Measurements from ENCODE around the gene COMMD10. TPM values are rescaled to one million over a fixed set of nuclear protein-coding genes. Genes with fewer than 3 reads are reported as not detected.

The COMMD10 gene
- total and polyA plus RNA-seq, 2 donors = 28.7 to 36.0 TPM

DNA sequence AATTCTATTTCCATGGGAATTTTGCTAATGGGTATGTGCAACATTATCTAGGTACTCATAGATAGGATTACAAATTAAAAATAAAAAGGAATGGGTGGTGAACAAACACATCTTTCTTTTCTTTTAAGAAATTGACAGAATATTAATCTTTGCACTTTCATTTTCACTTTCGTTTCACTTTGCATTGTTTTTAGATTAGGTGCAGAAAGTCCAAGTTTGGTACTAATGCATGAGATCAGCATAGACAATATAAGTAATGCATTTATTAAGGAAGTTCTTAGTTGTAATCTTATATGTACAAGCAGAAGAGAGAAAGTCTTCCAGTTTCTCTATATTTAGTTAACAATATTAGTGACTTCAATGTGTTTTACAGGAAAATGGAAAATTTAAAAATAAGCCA is 196.5 kb downstream of the COMMD10 start:
- Histone ChIP-seq H3K9me3 (ENCODE audit: control insufficient read depth in 2 of 2, insufficient read depth in 1 of 2, low read length in 1 of 2) (no peaks in the 10 kb centered on the region), H3K4me3 (ENCODE audit: low read length in 2 of 2) (no peak overlapping the region), H3K27me3 (ENCODE audit: control insufficient read depth in 2 of 2, insufficient read depth in 1 of 2, low read length in 1 of 2) (no peaks in the 10 kb centered on the region), H3K36me3 (ENCODE audit: control insufficient read depth in 2 of 2, insufficient read depth in 2 of 2, low read length in 1 of 2) (no peaks in the 10 kb centered on the region), H3K4me1 (ENCODE audit: control insufficient read depth in 2 of 2, insufficient read depth in 2 of 2, low read length in 2 of 2) (no peaks in the 10 kb centered on the region), H3K27ac (ENCODE audit: low read depth in 1 of 2, low read length in 1 of 2) (no peak overlapping the region)
- 42% methylated on average over 1 of the region's 1 CpG for WGBS
- DNase-seq (ENCODE audit: low read depth in 6 of 9, low spot score in 9 of 9) = no peak

GRCh38 chr5:116288524-116288923 is 203.7 kb downstream of the COMMD10 start:
- Histone ChIP-seq H3K9me3 (ENCODE audit: control insufficient read depth in 2 of 2, insufficient read depth in 1 of 2, low read length in 1 of 2) (no peaks in the 10 kb centered on the region), H3K4me1 (ENCODE audit: control insufficient read depth in 2 of 2, insufficient read depth in 2 of 2, low read length in 2 of 2) (no peaks in the 10 kb centered on the region), H3K4me3 (ENCODE audit: low read length in 2 of 2) (no peak overlapping the region), H3K36me3 (ENCODE audit: control insufficient read depth in 2 of 2, insufficient read depth in 2 of 2, low read length in 1 of 2) (no peaks in the 10 kb centered on the region), H3K27ac (ENCODE audit: low read depth in 1 of 2, low read length in 1 of 2) (no peak overlapping the region), H3K27me3 (ENCODE audit: control insufficient read depth in 2 of 2, insufficient read depth in 1 of 2, low read length in 1 of 2) (no peaks in the 10 kb centered on the region)
- WGBS = 99% methylated on average over 2 of the region's 2 CpGs
- DNase-seq (ENCODE audit: low read depth in 6 of 9, low spot score in 9 of 9) = no peak

- Histone ChIP-seq H3K36me3 (ENCODE audit: control insufficient read depth in 2 of 2, insufficient read depth in 2 of 2, low read length in 1 of 2) (no peaks in the 10 kb centered on the region), H3K27ac (ENCODE audit: low read depth in 1 of 2, low read length in 1 of 2) (no peak overlapping the region), H3K27me3 (ENCODE audit: control insufficient read depth in 2 of 2, insufficient read depth in 1 of 2, low read length in 1 of 2) (no peaks in the 10 kb centered on the region), H3K4me3 (ENCODE audit: low read length in 2 of 2) (no peak overlapping the region), H3K9me3 (ENCODE audit: control insufficient read depth in 2 of 2, insufficient read depth in 1 of 2, low read length in 1 of 2) (no peaks in the 10 kb centered on the region), H3K4me1 (ENCODE audit: control insufficient read depth in 2 of 2, insufficient read depth in 2 of 2, low read length in 2 of 2) (no peaks in the 10 kb centered on the region)
- 94% methylated on average over 3 of the region's 3 CpGs for WGBS
- DNase-seq (ENCODE audit: low read depth in 6 of 9, low spot score in 9 of 9) = no peak
Measured at GRCh38 chr5:116289276-116289675, 204.5 kb downstream of the COMMD10 start.

- H3K9me3 ChIP-seq (ENCODE audit: control insufficient read depth in 2 of 2, insufficient read depth in 1 of 2, low read length in 1 of 2) = no peaks in the 10 kb centered on the region
- H3K4me3 ChIP-seq (ENCODE audit: low read length in 2 of 2) = no peak overlapping the region
- 98% methylated on average over 1 of the region's 1 CpG for WGBS
- H3K36me3 ChIP-seq (ENCODE audit: control insufficient read depth in 2 of 2, insufficient read depth in 2 of 2, low read length in 1 of 2) = no peaks in the 10 kb centered on the region
- no peak for DNase-seq (ENCODE audit: low read depth in 6 of 9, low spot score in 9 of 9)
- no peaks in the 10 kb centered on the region for H3K27me3 ChIP-seq (ENCODE audit: control insufficient read depth in 2 of 2, insufficient read depth in 1 of 2, low read length in 1 of 2)
- H3K4me1 ChIP-seq (ENCODE audit: control insufficient read depth in 2 of 2, insufficient read depth in 2 of 2, low read length in 2 of 2) = no peaks in the 10 kb centered on the region
- no peak overlapping the region for H3K27ac ChIP-seq (ENCODE audit: low read depth in 1 of 2, low read length in 1 of 2)
Measured at GRCh38 chr5:116291271-116291670, 206.4 kb downstream of the COMMD10 start.

DNA sequence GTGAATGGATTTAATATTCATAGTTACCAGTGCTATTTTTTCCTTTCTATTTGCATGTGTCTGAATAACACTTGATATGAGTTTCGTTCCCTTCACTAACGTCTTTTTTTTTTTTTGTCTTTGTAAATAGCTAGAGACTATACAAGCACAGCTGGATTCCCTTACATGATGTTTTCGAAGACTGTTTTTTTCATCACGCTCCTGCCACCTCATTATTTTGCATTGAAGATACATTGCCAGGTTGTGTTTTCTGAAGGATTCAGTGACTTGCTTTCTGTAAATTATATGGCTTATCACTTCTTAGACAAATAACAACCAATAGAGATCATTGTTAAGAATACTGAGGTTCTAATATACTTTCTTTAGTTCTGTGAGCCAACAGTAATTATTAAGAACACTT is 207.5 kb downstream of the COMMD10 start:
- no peaks in the 10 kb centered on the region for H3K36me3 ChIP-seq (ENCODE audit: control insufficient read depth in 2 of 2, insufficient read depth in 2 of 2, low read length in 1 of 2)
- 98% methylated on average over 4 of the region's 4 CpGs for WGBS
- H3K27me3 ChIP-seq (ENCODE audit: control insufficient read depth in 2 of 2, insufficient read depth in 1 of 2, low read length in 1 of 2) = no peaks in the 10 kb centered on the region
- no peaks in the 10 kb centered on the region for H3K9me3 ChIP-seq (ENCODE audit: control insufficient read depth in 2 of 2, insufficient read depth in 1 of 2, low read length in 1 of 2)
- no peak overlapping the region for H3K27ac ChIP-seq (ENCODE audit: low read depth in 1 of 2, low read length in 1 of 2)
- no peaks in the 10 kb centered on the region for H3K4me1 ChIP-seq (ENCODE audit: control insufficient read depth in 2 of 2, insufficient read depth in 2 of 2, low read length in 2 of 2)
- H3K4me3 ChIP-seq (ENCODE audit: low read length in 2 of 2) = no peak overlapping the region
- no peak for DNase-seq (ENCODE audit: low read depth in 6 of 9, low spot score in 9 of 9)

- Histone ChIP-seq H3K27me3 (ENCODE audit: control insufficient read depth in 2 of 2, insufficient read depth in 1 of 2, low read length in 1 of 2) (no peaks in the 10 kb centered on the region), H3K4me3 (ENCODE audit: low read length in 2 of 2) (no peak overlapping the region), H3K36me3 (ENCODE audit: control insufficient read depth in 2 of 2, insufficient read depth in 2 of 2, low read length in 1 of 2) (peaks cover 0 to 5% of the 10 kb centered on the region in 2 donors), H3K9me3 (ENCODE audit: control insufficient read depth in 2 of 2, insufficient read depth in 1 of 2, low read length in 1 of 2) (no peaks in the 10 kb centered on the region), H3K27ac (ENCODE audit: low read depth in 1 of 2, low read length in 1 of 2) (no peak overlapping the region), H3K4me1 (ENCODE audit: control insufficient read depth in 2 of 2, insufficient read depth in 2 of 2, low read length in 2 of 2) (no peaks in the 10 kb centered on the region)
- DNase-seq (ENCODE audit: low read depth in 6 of 9, low spot score in 9 of 9) = no peak
- 97% methylated on average over 4 of the region's 4 CpGs for WGBS
Measured at GRCh38 chr5:116296335-116297072, 211.7 kb downstream of the COMMD10 start.

DNA sequence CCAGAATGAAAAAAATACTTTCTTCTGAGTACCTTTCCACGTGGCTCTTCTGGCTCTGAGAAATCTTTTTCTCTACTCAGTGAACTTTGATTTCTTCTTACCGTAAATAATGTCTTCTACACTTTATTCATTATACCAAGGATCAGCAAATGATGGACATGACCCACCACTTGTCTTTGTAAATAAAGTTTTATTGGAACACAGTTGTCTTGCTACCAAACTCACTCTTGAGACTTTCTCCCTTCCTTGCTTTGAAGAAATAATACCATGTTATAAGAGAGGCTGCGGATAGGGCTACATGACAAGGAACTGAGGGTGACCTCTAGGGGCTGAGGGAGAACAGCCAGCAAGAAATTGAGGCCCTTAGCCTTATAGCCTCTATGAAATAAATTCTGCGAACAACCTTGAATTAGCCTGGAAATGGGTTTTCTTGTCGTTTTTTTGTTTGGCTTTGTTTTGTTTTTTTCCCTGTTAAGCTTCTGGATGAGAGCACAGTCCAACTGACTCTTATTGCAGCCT is 212.5 kb downstream of the COMMD10 start:
- WGBS = 94% methylated on average over 5 of the region's 5 CpGs
- Histone ChIP-seq H3K27ac (ENCODE audit: low read depth in 1 of 2, low read length in 1 of 2) (no peak overlapping the region), H3K36me3 (ENCODE audit: control insufficient read depth in 2 of 2, insufficient read depth in 2 of 2, low read length in 1 of 2) (peaks cover 0 to 5% of the 10 kb centered on the region in 2 donors), H3K4me1 (ENCODE audit: control insufficient read depth in 2 of 2, insufficient read depth in 2 of 2, low read length in 2 of 2) (no peaks in the 10 kb centered on the region), H3K9me3 (ENCODE audit: control insufficient read depth in 2 of 2, insufficient read depth in 1 of 2, low read length in 1 of 2) (no peaks in the 10 kb centered on the region), H3K4me3 (ENCODE audit: low read length in 2 of 2) (no peak overlapping the region), H3K27me3 (ENCODE audit: control insufficient read depth in 2 of 2, insufficient read depth in 1 of 2, low read length in 1 of 2) (no peaks in the 10 kb centered on the region)
- DNase-seq (ENCODE audit: low read depth in 6 of 9, low spot score in 9 of 9) = no peak

DNA sequence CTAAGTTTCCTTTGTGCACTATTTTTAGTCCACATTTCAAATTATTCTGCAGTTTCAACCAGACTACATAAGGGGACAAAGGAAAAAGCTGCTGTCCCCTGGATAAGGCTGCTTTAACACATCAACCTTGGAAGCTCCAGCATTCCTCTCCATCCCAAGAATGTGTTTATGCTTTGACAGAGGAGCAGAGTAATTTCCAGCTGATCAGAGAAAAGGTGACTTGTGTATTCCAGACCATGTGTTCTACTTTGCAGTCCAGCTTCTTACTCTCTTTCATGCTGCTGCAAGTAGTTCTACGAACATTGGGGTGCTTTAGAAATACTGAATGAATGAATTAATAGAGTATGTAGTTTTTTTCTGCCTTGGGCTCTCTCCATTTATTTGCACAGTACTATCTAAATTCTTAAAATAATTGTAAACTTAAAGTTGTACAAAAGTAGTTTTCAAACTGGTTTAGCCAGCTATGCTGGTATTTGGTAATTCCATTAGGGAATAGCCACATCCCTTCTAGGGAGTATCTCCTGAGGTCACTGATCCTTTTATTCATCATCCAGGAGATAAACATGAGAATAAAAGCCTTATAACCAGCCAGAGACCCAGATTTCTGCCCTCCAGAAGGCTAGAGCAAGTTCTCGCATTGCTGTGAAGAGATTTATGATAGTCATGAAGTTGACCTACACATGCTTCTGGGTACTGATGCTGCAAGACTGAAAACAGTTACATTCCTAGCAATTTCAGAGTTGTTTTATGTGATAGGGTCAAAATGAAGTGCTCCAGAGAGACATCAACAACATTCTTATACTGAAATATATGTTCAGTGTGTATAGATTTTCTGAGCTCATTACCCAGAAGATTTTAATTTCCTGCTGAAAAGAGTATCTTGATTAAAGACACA is 215.2 kb downstream of the COMMD10 start:
- Histone ChIP-seq H3K36me3 (ENCODE audit: control insufficient read depth in 2 of 2, insufficient read depth in 2 of 2, low read length in 1 of 2) (peaks cover 1 to 5% of the 10 kb centered on the region in 2 donors), H3K27me3 (ENCODE audit: control insufficient read depth in 2 of 2, insufficient read depth in 1 of 2, low read length in 1 of 2) (no peaks in the 10 kb centered on the region), H3K4me3 (ENCODE audit: low read length in 2 of 2) (no peak overlapping the region), H3K27ac (ENCODE audit: low read depth in 1 of 2, low read length in 1 of 2) (no peak overlapping the region), H3K4me1 (ENCODE audit: control insufficient read depth in 2 of 2, insufficient read depth in 2 of 2, low read length in 2 of 2) (no peaks in the 10 kb centered on the region), H3K9me3 (ENCODE audit: control insufficient read depth in 2 of 2, insufficient read depth in 1 of 2, low read length in 1 of 2) (no peaks in the 10 kb centered on the region)
- DNase-seq (ENCODE audit: low read depth in 6 of 9, low spot score in 9 of 9) = no peak
- WGBS = 97% methylated on average over 2 of the region's 2 CpGs

- no peaks in the 10 kb centered on the region for H3K27me3 ChIP-seq (ENCODE audit: control insufficient read depth in 2 of 2, insufficient read depth in 1 of 2, low read length in 1 of 2)
Measured at GRCh38 chr5:116301110-116301509, 216.3 kb downstream of the COMMD10 start.

More at GRCh38 chr5:116301110-116301509, 216.3 kb downstream of the COMMD10 start:
- 94% methylated on average over 1 of the region's 1 CpG for WGBS
- no peaks in the 10 kb centered on the region for H3K4me1 ChIP-seq (ENCODE audit: control insufficient read depth in 2 of 2, insufficient read depth in 2 of 2, low read length in 2 of 2)
- no peak overlapping the region for H3K4me3 ChIP-seq (ENCODE audit: low read length in 2 of 2)
- peaks cover 5 to 8% of the 10 kb centered on the region in 2 donors for H3K36me3 ChIP-seq (ENCODE audit: control insufficient read depth in 2 of 2, insufficient read depth in 2 of 2, low read length in 1 of 2)
- H3K27ac ChIP-seq (ENCODE audit: low read depth in 1 of 2, low read length in 1 of 2) = no peak overlapping the region
- no peaks in the 10 kb centered on the region for H3K9me3 ChIP-seq (ENCODE audit: control insufficient read depth in 2 of 2, insufficient read depth in 1 of 2, low read length in 1 of 2)
- no peak for DNase-seq (ENCODE audit: low read depth in 6 of 9, low spot score in 9 of 9)

All from thymus (tissue), 11 donors.